Astrocyte of the spinal cord (primary cell): ENCODE data around the gene SOX6.

Experiments
- DNase-seq: peaks from one replicate; pipeline ENCODE4 v3.0.0; 2011; ENCODE audit warnings: low read depth, low spot score
- H3K4me3 ChIP-seq: 2 replicates; pipeline ENCODE4 v1.5.1; 2011; ENCODE audit warnings: low read depth, mild to moderate bottlenecking, low read length, moderate library complexity
- in situ Hi-C: cut with HindIII; loops from 2 replicates; pipeline ENCODE4 v1.10.0; 2017; ENCODE audit warnings: low sequenced_read_pairs
- TF ChIP-seq, protein P1 (sequence below): IDR thresholded peaks from 2 replicates; pipeline ENCODE4 v1.5.1; 2012; ENCODE audit warnings: low read depth, mild to moderate bottlenecking, low read length, inconsistent platforms

Gene SOX6

DNA sequence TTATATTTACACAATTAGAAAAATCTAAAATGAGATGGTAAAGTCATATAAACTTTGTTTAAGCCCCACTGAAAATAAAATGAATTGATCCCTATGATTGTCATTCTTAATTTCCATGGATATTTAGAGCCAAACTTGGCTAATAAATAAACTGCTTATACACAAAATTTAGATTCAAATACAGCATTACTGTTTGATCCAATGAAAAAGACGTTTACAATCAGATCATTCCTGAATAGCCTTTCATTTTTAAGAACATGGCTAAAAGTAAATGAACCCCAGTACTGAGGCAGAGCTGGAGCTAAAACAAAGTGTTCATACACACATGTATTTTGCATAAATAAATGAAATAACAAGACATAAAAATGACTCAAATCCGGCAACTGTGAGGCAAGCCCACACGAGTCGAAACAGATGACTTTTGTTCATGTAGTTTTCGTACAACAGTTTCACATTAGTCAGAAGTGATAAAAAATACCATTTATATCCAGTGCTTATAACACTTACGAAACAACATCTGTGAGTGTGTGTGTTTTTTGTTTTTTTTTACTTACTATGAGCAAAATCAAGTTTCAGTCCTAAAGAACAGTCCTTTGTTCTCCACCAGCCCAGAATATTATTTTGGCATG lies 386.5 kb downstream of the SOX6 start:
- H3K4me3 ChIP-seq, result no peak overlapping the region
- DNase-seq, result peak; percentile 70
- TF ChIP-seq, protein P1, sequence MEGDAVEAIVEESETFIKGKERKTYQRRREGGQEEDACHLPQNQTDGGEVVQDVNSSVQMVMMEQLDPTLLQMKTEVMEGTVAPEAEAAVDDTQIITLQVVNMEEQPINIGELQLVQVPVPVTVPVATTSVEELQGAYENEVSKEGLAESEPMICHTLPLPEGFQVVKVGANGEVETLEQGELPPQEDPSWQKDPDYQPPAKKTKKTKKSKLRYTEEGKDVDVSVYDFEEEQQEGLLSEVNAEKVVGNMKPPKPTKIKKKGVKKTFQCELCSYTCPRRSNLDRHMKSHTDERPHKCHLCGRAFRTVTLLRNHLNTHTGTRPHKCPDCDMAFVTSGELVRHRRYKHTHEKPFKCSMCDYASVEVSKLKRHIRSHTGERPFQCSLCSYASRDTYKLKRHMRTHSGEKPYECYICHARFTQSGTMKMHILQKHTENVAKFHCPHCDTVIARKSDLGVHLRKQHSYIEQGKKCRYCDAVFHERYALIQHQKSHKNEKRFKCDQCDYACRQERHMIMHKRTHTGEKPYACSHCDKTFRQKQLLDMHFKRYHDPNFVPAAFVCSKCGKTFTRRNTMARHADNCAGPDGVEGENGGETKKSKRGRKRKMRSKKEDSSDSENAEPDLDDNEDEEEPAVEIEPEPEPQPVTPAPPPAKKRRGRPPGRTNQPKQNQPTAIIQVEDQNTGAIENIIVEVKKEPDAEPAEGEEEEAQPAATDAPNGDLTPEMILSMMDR, result no peak
- in situ Hi-C loops, result no loop called here

DNA sequence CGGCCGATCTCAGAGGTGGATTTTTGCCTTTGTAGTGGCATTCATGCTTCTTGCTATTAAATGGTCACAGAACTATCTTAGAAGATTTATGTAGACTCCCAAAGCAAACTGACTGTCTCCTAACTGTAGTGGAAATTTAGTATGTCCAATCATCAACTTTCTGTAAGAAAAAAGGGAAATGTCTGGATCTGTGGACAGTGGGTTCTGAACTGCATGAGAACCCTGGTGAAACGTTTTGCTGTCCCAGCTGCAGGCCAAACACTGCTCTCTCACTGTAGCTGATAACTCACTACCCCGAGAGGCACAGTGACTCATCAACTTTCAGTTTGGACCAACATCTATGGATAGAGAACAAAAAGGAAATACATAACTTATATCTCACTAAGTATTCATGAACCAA lies 387.1 kb downstream of the SOX6 start:
- in situ Hi-C loops, result no loop called here
- H3K4me3 ChIP-seq, result no peak overlapping the region
- DNase-seq, result peak; percentile 83
- TF ChIP-seq, protein P1, result no peak

DNA sequence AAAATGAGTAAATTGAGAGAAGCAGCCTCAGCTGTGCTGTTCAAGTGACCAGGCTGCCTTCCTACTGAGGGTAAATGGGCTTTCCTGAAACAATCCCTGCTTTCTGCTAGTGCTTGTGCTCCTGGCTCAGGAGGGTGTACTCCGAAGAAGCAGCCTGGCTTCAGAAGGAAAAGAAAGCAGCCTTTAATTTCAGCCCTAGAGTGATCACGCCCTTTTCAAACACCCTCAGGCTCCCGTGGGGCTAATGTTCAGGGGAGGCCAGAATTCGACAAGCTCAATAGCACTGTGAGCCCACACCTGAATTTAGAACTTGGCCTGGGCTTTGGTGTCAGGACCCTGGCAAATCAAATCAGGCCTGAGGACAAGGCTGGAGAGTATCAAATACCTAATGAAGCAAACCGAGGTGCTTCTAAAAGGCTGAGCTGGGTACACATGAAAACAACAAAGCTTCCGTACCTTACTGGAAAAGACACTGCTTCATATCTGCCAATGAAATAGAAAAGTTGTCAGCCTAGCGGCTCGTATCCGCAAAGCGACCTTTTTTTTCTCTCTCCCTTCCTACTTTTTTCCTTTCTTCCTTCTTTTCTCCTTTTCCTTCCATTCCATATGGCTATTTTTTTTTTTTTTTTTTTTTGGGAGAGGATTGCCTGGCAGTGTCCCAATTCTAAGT lies 387.8 kb downstream of the SOX6 start:
- no peak overlapping the region for H3K4me3 ChIP-seq
- in situ Hi-C loops, result no loop called here
- peak; percentile 28 for DNase-seq
- TF ChIP-seq, protein P1, result no peak

DNA sequence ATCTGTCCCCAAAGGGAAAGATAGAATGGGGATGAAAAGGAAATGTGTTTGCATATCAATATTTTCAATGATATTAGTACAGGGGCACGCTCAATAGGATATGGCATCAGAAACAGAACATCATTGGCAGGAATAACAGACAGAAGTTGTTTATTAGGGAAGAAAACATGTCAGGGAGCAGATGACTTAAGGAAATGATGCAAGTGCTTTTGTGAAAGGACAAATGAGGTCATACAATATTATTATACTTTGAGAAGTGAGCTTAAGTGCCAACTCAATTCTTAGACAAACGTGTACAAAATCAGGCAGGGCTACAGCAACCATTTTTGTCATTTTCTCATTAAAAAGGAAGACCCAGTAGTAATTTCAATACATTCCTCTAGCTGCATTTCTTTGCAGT lies 388.4 kb downstream of the SOX6 start:
- in situ Hi-C loops, result no loop called here
- DNase-seq, result peak; percentile 63
- no peak overlapping the region for H3K4me3 ChIP-seq
- TF ChIP-seq, protein P1, result no peak

DNA sequence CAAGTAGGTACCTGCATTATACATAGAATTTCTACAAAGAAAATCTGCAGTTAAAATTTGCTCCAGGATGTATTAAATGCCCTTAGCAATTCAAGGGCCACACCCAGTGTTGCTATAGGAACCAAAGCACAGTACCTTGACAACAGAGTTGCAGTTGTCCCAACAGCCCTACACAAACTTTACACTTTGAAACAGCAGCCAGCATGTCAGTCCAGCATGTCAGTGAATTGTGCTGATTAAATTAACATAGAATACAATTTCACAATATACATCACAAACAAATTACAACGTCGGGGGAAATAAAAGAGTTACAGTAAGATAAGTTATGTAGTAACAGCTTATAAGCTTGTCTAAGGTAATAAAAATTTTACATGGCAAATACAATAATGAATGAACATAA lies 389.2 kb downstream of the SOX6 start:
- DNase-seq, result peak; percentile 29
- no peak overlapping the region for H3K4me3 ChIP-seq
- in situ Hi-C loops, result no loop called here
- TF ChIP-seq, protein P1, result no peak

DNA sequence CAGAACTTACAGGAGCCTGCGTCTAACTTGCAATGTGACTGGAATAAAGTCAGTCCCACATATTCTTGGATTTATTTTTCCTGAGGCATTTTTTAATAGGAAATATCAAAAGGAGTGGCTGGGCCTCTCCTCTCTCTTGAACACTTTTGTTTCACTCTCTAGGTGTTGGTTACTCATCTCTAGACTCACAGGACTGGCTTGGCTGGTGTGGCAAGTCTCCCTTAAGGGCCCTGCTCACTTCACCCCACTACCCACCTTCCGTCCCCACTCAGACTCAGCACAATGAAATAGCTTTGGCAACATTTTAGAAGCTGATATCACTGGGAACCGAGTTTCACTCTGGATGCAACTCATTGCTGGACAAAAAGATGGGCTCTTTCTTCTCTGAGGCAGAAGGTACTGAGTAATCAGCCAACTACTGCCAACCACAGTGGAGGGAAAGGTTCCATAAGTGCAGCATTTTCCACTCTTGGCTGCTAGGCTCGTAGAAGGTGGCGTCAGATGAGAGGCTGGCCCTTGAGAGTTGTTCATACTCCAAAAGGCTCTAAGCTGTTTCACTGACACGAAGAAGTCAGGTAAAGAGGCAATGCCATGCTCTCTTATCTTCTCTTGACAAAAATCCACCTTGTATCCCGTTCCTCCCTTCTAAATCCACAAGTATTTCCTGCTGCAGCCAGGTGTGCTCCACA lies 390.6 kb downstream of the SOX6 start:
- no peak overlapping the region for H3K4me3 ChIP-seq
- no peak for DNase-seq
- in situ Hi-C loops, result no loop called here
- TF ChIP-seq, protein P1, result no peak
